SK-N-DZ (cell line): ENCODE data around the gene DBN1. TPM values are rescaled to one million over a fixed set of nuclear protein-coding genes. Genes with fewer than 3 reads are reported as not detected.

Source experiments
- DNase-seq: peaks from one replicate; pipeline ENCODE4 v3.0.0-alpha.2; 2015; ENCODE audit warnings: low spot score
- polyA plus RNA-seq, 2 experiments: library from polyadenylated mRNA; depleted of rRNA; stranded (reverse); fragments of >200 nt; gene quantifications; 2 replicates each; pipeline ENCODE4 v1.2.3, GENCODE V29; 2014

The DBN1 gene
- 248 and 315 TPM in 2 replicates for polyA plus RNA-seq (2014; cell fraction: cytosol; rRNA removed)
- 379 and 553 TPM in 2 replicates for polyA plus RNA-seq (2014; cell fraction: nucleus; rRNA removed)

- DNase-seq: no peak
Measured at GRCh38 chr5:177473443-177474001, at the start of gene DBN1. Gene DBN1, minus strand, starts transcription at chr5:177473634. Its CDS starts 113 bp downstream, at chr5:177473521.

DNA sequence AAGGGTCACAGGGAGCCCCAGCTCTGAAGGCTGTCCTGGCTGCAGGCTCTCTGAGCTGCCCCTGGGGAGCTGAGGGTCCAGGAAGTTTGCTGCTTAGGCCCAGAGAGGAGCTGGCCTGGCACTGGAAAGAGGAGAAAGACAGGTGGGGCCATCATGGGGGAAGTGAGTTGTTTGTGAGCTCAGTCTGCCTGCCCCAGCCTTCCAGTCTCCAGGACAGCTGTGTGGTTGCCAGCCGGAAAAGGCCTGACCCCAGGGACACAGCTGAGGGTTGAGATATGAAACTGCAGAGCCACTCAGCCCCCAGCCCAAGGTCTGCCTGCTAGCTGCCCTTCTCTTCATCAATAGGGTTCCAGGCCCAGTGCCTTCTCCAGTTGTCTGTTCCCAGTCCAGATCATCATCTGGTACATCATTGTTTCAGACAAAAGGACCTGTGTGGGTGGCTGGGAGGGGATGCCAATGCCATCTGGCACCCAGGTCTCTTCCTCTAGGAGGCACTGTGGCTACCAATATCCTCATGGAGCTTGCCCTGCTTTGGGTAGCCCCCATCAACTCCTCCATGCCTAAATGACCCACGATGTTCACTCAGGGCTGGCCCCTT lies 47.6 kb upstream of the DBN1 start:
- no peak for DNase-seq

- DNase-seq: no peak
Measured at GRCh38 chr5:177520271-177520670, 46.8 kb upstream of the DBN1 start.

GRCh38 chr5:177519463-177520235 lies 46.2 kb upstream of the DBN1 start:
- DNase-seq: no peak

GRCh38 chr5:177516601-177517568 lies 43.5 kb upstream of the DBN1 start, which contains the start of gene DDX41:
Gene DDX41, minus strand, starts transcription at chr5:177516961. Its CDS starts 16 bp downstream, at chr5:177516945.
- peak; percentile 99 for DNase-seq

GRCh38 chr5:177515580-177515979 lies 42.1 kb upstream of the DBN1 start:
- DNase-seq: no peak

- DNase-seq: no peak
Measured at GRCh38 chr5:177514541-177514940, 41.1 kb upstream of the DBN1 start.

DNA sequence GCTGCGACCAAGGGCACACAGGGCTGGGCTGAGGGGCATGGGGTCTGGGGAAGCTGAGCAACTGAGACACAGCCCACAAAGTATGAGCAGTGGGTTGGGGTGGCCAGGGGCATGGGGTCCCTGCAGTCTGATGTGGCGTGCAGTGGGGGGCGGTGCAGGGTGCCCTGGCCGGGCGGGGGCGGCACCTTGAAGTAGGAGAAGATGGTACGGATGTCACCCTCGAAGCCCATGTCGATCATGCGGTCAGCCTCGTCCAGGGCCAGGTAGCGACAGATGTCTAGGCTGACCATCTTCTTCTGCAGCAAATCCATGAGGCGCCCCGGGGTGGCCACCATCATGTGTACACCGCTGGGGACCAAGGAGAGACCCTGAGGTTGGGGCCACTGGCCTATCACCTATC lies 40.1 kb upstream of the DBN1 start:
- DNase-seq: no peak

GRCh38 chr5:177512736-177513380 lies 39.4 kb upstream of the DBN1 start:
- no peak for DNase-seq

DNA sequence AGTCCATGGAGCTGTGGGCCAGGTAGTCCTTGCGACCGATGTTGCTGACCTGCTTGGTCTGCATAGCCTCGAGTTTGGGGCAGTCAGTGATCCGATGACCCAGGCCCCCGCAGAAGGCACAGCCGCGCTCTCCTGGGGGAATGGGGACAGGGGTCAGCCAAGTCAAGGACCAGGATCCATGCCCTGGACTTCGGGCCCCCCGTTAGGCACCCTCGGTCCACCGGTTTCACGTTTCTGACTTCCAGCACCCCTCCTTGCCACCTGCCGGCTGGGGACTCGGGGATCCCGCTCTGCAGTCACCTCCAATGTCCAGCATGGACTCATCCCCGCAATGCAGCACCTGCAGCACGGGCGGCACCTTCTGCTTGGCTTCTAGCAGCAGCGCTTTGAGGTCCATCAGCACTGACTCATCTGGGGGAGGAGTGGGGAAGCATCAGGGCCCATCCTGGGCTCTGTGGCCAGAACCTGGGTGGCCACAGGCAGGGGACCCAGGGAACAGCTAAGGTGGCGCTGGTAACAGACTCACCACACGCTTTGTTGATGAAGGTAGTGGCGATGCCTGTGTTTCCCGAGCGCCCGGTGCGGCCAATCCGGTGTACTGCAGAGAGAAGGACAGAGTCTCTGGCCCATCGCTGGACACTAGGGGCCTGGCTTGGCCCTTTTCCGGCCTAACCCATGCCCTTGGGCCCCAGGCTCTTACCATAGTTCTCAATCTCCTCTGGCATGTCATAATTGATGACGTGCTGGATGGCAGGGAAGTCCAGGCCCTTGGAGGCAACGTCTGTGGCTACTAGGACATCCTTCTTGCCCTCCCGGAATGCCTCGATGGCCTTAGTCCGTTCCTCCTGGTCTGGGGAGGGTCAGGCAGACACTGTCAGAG lies 38.6 kb upstream of the DBN1 start:
- DNase-seq: no peak

DNA sequence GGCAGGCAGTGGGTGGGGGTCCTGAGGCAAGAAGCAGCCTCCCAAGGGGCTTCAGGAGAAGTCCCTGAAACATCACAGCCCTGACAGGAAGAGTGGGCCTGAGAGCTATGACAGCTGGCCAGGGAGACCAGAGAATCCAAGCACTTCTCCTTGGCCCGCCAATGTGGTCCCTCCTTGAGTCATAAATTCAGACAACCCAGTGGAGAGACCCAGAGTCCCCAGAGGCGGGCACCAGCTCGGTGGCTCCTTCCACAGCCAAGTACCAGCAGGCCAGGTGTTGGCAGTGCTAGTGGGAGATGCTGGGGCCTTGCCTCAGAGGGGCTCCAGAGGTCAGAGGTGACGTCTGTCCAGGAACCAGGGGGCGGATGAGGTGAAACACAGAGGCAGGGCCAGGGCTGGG lies 37.7 kb upstream of the DBN1 start:
- DNase-seq: no peak

DNA sequence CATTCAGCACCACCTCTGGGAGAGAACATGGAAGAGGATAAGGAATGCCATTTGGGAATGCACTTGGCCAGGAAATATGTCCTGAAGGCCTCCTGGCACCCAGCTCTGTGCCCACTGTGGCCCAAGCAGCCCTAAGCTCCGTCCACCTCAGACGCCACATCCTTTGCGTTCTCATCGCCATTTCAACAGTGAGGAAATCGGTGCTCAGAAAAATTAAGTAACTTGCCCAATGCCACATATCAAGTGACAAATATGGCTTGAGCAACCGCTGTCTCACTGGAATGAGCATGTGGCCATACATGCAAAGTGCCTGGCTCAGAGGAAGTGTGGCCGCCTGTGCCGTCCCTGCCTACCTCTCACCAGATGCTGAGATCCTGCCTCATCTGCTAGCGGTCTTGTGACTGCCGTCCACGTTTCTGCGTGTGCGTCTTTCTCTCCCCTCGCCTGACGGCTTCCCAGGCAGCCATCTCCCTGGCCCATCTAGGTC lies 37.2 kb upstream of the DBN1 start:
- DNase-seq: no peak

- DNase-seq: no peak
Measured at GRCh38 chr5:177509991-177510566, 36.6 kb upstream of the DBN1 start.

DNA sequence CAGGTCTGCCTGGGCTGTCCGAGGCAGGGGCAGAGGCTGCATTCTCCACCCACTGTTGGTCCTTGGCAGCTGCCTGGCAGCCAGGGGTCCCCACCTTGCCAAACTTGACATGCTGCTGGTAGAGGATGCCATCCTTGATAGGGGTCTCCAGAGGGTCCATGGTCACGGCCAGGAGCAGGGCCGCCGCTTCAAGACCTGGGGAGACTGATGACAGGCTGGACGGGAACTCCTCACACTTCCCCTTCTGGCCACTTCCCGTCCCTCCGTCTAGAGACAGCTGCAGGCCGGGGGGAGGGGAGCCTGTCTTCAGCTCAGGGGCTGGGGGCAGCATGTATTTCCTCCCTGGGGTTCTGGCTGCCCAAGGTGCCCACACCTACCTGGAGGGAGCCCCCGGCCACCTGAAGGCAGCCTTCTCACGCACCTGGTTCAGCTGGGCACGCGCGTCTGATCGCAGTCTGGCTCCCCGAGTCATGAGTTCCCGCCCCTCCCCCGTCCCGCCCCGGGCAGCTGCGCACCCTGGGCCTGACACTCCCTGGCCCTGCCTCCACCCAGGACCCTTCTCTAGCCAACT lies 36.0 kb upstream of the DBN1 start, which contains the start of gene DOK3:
TSS of gene DOK3 (minus strand) at position 446 of the 571 bp plus-strand sequence. CDS start at position 160, 286 bp downstream.
- no peak for DNase-seq

DNA sequence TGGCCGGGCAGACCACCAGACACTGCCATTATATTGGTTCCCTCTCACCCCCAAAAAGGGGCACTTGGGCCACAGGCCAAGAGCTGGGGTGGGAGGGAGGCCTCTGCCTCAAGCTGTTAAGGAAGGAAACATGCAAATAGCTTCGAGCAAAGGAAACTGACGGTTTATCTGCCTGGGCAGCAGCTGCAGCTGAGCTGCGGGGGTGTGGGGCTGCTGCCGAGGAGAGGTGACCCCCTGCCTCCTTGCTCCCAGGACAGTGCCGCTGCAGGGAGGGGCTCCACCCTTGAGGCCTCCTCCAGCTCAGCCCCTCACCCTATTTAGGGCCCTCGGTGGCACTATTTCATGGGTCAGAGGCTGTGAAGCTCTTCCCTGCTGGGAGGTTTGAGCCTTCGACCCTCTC lies 35.4 kb upstream of the DBN1 start:
- no peak for DNase-seq

DNA sequence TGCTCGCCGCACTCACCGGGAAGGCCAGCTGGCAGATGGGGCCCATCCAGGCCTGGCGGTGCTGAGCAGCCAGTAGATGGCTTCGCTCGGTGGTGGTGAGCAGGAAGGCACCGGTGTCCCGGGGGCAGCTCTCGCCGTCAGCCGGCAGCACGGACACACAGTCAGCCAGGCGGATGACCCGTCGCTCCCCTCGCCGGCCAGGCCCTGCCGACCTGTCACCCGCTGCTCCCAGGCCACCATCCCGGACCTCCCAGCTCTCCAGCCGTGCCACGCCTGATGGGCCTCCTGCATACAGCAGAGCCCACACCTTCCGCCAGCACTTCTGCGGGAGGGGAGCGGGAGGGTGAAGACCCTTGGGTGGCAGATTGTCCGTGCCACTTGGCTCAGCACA lies 34.8 kb upstream of the DBN1 start:
- no peak for DNase-seq

GRCh38 chr5:177507596-177508220 lies 34.3 kb upstream of the DBN1 start:
- DNase-seq: no peak

GRCh38 chr5:177507165-177507564 lies 33.7 kb upstream of the DBN1 start:
- DNase-seq: no peak
